ENCODE measurements around the gene BTBD16.

- TF ChIP-seq, protein P1, sequence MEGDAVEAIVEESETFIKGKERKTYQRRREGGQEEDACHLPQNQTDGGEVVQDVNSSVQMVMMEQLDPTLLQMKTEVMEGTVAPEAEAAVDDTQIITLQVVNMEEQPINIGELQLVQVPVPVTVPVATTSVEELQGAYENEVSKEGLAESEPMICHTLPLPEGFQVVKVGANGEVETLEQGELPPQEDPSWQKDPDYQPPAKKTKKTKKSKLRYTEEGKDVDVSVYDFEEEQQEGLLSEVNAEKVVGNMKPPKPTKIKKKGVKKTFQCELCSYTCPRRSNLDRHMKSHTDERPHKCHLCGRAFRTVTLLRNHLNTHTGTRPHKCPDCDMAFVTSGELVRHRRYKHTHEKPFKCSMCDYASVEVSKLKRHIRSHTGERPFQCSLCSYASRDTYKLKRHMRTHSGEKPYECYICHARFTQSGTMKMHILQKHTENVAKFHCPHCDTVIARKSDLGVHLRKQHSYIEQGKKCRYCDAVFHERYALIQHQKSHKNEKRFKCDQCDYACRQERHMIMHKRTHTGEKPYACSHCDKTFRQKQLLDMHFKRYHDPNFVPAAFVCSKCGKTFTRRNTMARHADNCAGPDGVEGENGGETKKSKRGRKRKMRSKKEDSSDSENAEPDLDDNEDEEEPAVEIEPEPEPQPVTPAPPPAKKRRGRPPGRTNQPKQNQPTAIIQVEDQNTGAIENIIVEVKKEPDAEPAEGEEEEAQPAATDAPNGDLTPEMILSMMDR (IDR thresholded peaks at IDR 0.05), result no peak
- TF ChIP-seq POLR2A (IDR thresholded peaks at IDR 0.05), result no peak
Observed at GRCh38 chr10:122288917-122289316, 17.8 kb downstream of the BTBD16 start.

Data from tibial nerve (tissue), 3 donors.